IMR-90 (cell line): ENCODE measurements around the gene ERMAP. TPM values are rescaled to one million over a fixed set of nuclear protein-coding genes. Genes with fewer than 3 reads are reported as not detected.
A peak's percentile ranks its signal among the peaks of the same experiment; 100 is the strongest.

ENCODE experiments used
- ATAC-seq: fragments of 200-7000 bp; cut with Tn5 transposase; 2 replicates; pipeline ENCODE4 v1.9.1; 2020; ENCODE audit warnings: low read depth, mild to moderate bottlenecking, moderate library complexity
- BruUV-seq: library from RNA; stranded (reverse); fragments of 400-500 nt; replicated peaks from 2 replicates; lab custom pipeline; 2021; lab: Mats Ljungman, UMichigan
- CTCF ChIA-PET: fragments of 300-600 bp; formaldehyde crosslinking; extraction: SDS; loops from one replicate; lab custom pipeline; 2021; ENCODE audit warnings: antibody characterized with exemption; lab: Yijun Ruan, JAX
- POLR2A ChIA-PET: fragments of 300-600 bp; sonication (Branson Sonifier 250); formaldehyde crosslinking; loops from one replicate; lab custom pipeline; 2022; ENCODE audit warnings: antibody characterized with exemption; ENCODE audit not compliant: unreplicated experiment; lab: Charles Lee
- DNase-seq: peaks from one replicate; pipeline ENCODE4 v3.0.0; 2013
- H2AFZ ChIP-seq: replicated peaks from 2 replicates; pipeline ENCODE3; 2013; ENCODE audit warnings: low read length, mild to moderate bottlenecking; ENCODE audit not compliant: poor library complexity
- H2AK5ac ChIP-seq: 2 replicates; pipeline ENCODE4 v1.6.1; 2013; ENCODE audit warnings: low read depth, low read length, inconsistent platforms
- H2AK9ac ChIP-seq: replicated peaks from 2 replicates; pipeline ENCODE3; 2013; ENCODE audit warnings: mild to moderate bottlenecking, low read depth, low read length, moderate library complexity; ENCODE audit not compliant: poor library complexity
- H2BK120ac ChIP-seq: 2 replicates; pipeline ENCODE4 v1.6.1; 2013; ENCODE audit warnings: low read depth, low read length, inconsistent platforms
- H2BK15ac ChIP-seq: 3 replicates; pipeline ENCODE4 v1.6.1; 2013; ENCODE audit warnings: low read depth, low read length, inconsistent platforms
- H2BK20ac ChIP-seq: 2 replicates; pipeline ENCODE4 v1.6.1; 2013; ENCODE audit warnings: low read depth, mild to moderate bottlenecking, inconsistent platforms, low read length, moderate library complexity
- H2BK5ac ChIP-seq: 2 replicates; pipeline ENCODE4 v1.6.1; 2013; ENCODE audit warnings: mild to moderate bottlenecking, low read depth, low read length, inconsistent platforms; ENCODE audit not compliant: poor library complexity, severe bottlenecking
- H3K14ac ChIP-seq: replicated peaks from 2 replicates; pipeline ENCODE4 v1.6.1; 2013; ENCODE audit warnings: low read depth, low read length, inconsistent platforms
- H3K18ac ChIP-seq: 2 replicates; pipeline ENCODE4 v1.6.1; 2013; ENCODE audit warnings: low read depth, low read length, control low read depth
- H3K23ac ChIP-seq: 2 replicates; pipeline ENCODE4 v1.6.1; 2013; ENCODE audit warnings: low read depth, low read length, inconsistent platforms
- H3K27ac ChIP-seq: 2 replicates; pipeline ENCODE4 v1.5.1; 2013; ENCODE audit warnings: mild to moderate bottlenecking, control low read depth, low read length; ENCODE audit not compliant: insufficient read depth
- H3K27me3 ChIP-seq: 2 replicates; pipeline ENCODE4 v1.6.1; 2013; ENCODE audit warnings: low read length; ENCODE audit not compliant: control insufficient read depth, insufficient read depth
- H3K36me3 ChIP-seq: 2 replicates; pipeline ENCODE4 v1.6.1; 2013; ENCODE audit warnings: low read length, mixed read lengths; ENCODE audit not compliant: control insufficient read depth, insufficient read depth
- H3K4ac ChIP-seq: 2 replicates; pipeline ENCODE4 v1.6.1; 2013; ENCODE audit warnings: low read depth, low read length, inconsistent platforms
- H3K4me1 ChIP-seq: 2 replicates; pipeline ENCODE4 v1.6.1; 2013; ENCODE audit warnings: low read length, mixed read lengths; ENCODE audit not compliant: control insufficient read depth, insufficient read depth
- H3K4me2 ChIP-seq: 2 replicates; pipeline ENCODE4 v1.6.1; 2013; ENCODE audit warnings: low read depth, mild to moderate bottlenecking, control low read depth, low read length, moderate library complexity
- H3K4me3 ChIP-seq: 2 replicates; pipeline ENCODE4 v1.5.1; 2013; ENCODE audit warnings: low read depth, mild to moderate bottlenecking, control low read depth, low read length, moderate library complexity; ENCODE audit not compliant: insufficient read depth
- H3K56ac ChIP-seq: 2 replicates; pipeline ENCODE4 v1.6.1; 2013; ENCODE audit warnings: low read length, inconsistent platforms; ENCODE audit not compliant: insufficient read depth; ENCODE audit errors: extremely low read depth
- H3K79me1 ChIP-seq, 2 experiments: 2 replicates each; pipeline ENCODE4 v1.6.1; 2013; ENCODE audit warnings: low read length in 2 of 2, inconsistent platforms in 1 of 2, low read depth in 1 of 2
- H3K9ac ChIP-seq: 2 replicates; pipeline ENCODE4 v1.6.1; 2013; ENCODE audit warnings: low read depth, low read length, control low read depth
- H3K9me1 ChIP-seq: 2 replicates; pipeline ENCODE4 v1.6.1; 2013; ENCODE audit warnings: low read length, inconsistent platforms; ENCODE audit not compliant: insufficient read depth
- H3K9me3 ChIP-seq: 2 replicates; pipeline ENCODE4 v1.6.1; 2013; ENCODE audit warnings: low read length; ENCODE audit not compliant: control insufficient read depth, insufficient read depth
- H4K20me1 ChIP-seq: 2 replicates; pipeline ENCODE4 v1.6.1; 2013; ENCODE audit warnings: low read length, inconsistent platforms; ENCODE audit not compliant: insufficient read depth
- H4K5ac ChIP-seq: 2 replicates; pipeline ENCODE4 v1.6.1; 2013; ENCODE audit warnings: mild to moderate bottlenecking, low read depth, low read length, control low read depth
- H4K8ac ChIP-seq, 2 experiments: 2 replicates each; pipeline ENCODE4 v1.6.1; 2013; ENCODE audit warnings: low read depth in 2 of 2, low read length in 2 of 2, control low read depth in 1 of 2, inconsistent platforms in 1 of 2
- H4K91ac ChIP-seq: 2 replicates; pipeline ENCODE4 v1.6.1; 2013; ENCODE audit warnings: low read depth, low read length, inconsistent platforms; ENCODE audit not compliant: insufficient read depth
- CEBPB ChIP-seq: IDR thresholded peaks from 2 replicates; pipeline ENCODE4 v1.6.1; 2012; ENCODE audit warnings: low read depth, low read length, improper control_type of control experiment
- FOS ChIP-seq: fragments of 150-350 bp; IDR thresholded peaks from 2 replicates; pipeline ENCODE4 v1.6.1; 2016; ENCODE audit warnings: low read depth, low read length
- WGBS, 2 experiments: methylation state at CpG; one replicate each; pipeline versions ENCODE4 v1.1.5 to v1.1.7; 2013; ENCODE audit warnings: missing lambda C conversion rate in 2 of 2; ENCODE audit not compliant: insufficient read length in 1 of 2; ENCODE audit errors: extremely low coverage in 2 of 2; 5-methylcytosine and 5-hydroxymethylcytosine counted together
- dilution Hi-C: fragments of 300-500 bp; cut with HindIII; formaldehyde crosslinking; loops from one replicate; pipeline ENCODE4 v1.14.3; 2018; ENCODE audit warnings: low sequenced_read_pairs; ENCODE audit not compliant: unreplicated experiment
- in situ Hi-C: fragments of 300-500 bp; cut with MboI; formaldehyde crosslinking; loops from 3 replicates; pipeline ENCODE4 v1.14.3; 2019; ENCODE audit warnings: low sequenced_read_pairs, inconsistent platforms, mixed read lengths
- intact Hi-C: fragments of 100-400 bp; cut with micrococcal nuclease; formaldehyde crosslinking; loops from 2 replicates; pipeline ENCODE4 v1.10.0; 2022
- polyA plus RNA-seq, 3 experiments: library from polyadenylated mRNA; depleted of rRNA; stranded (reverse); fragments of >200 nt; gene quantifications; 2 replicates each; pipeline ENCODE4 v1.2.3, GENCODE V29; 2012; ENCODE audit warnings: low replicate concordance in 1 of 3
- total RNA-seq: library from RNA; depleted of rRNA; stranded (reverse); fragments of >200 nt; gene quantifications from 2 replicates; pipeline ENCODE4 v1.2.3, GENCODE V29; 2012

Gene ERMAP
- total and polyA plus RNA-seq, 2 of the 4 experiments (the other 2 are of a cell fraction) = 5.0 to 7.2 TPM

DNA sequence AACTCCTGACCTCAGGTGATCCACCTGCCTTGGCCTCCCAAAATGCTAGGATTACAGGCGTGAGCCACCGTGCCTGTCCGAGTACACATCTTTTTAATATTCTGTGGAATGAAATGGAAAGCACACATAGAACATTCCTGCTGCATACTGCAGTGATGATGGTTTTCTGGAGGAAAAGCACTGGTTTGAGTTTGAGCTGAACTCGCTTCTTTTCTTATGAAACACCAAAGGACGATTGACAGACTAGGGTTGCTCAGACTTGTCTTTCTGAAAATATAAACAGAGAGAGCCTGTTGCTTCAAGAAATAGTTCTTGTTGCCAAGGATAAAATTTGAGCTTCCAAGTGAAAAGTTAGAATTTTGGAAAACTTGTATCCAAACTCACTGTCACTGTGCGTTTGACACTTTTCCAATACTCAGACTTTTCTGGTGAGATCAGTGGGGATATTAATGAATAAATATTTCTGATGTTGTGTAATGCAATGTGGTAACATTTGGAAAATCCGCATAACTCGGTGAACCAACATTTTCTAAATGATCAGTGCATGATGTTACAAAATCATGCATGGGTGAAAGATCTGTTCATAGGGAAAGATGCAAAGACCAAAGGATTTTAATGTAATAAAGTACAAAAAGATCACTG lies 15.0 kb upstream of the ERMAP start:
- no peak overlapping the region for H2AFZ ChIP-seq
- H3K36me3 ChIP-seq = no peaks in the 10 kb centered on the region
- H2AK9ac ChIP-seq = no peak overlapping the region
- BruUV-seq = no TSS peak
- in situ Hi-C loops = no loop called here
- no peak overlapping the region for H2BK15ac ChIP-seq
- H2BK20ac ChIP-seq = no peak overlapping the region
- H2AK5ac ChIP-seq = no peak overlapping the region
- no peak overlapping the region for H3K18ac ChIP-seq
- no peak overlapping the region for H2BK5ac ChIP-seq
- no peaks in the 10 kb centered on the region for H3K9me3 ChIP-seq
- POLR2A ChIA-PET = no interaction called here
- H3K79me1 ChIP-seq = no peaks in the 10 kb centered on the region
- no peak overlapping the region for H2BK120ac ChIP-seq
- H4K20me1 ChIP-seq = no peaks in the 10 kb centered on the region
- H3K4me2 ChIP-seq = no peak overlapping the region
- dilution Hi-C loops = no loop called here
- intact Hi-C loops = no loop called here
- no peak overlapping the region for H3K23ac ChIP-seq
- H3K27me3 ChIP-seq = peaks cover 5% of the 10 kb centered on the region
- no peak overlapping the region for H3K14ac ChIP-seq
- H3K4me3 ChIP-seq = no peak overlapping the region
- CTCF ChIA-PET = interaction anchor here (1.3 kb wide), 1 partner anchor 11 kb away, joined by 4 read pairs; no protein-coding TSS in a partner anchor
- no CpG with 5 or more reads among the region's 8 CpGs for WGBS, 2 experiments
- DNase-seq = peak; percentile 17
- no peak overlapping the region for H4K91ac ChIP-seq
- H3K27ac ChIP-seq = no peak overlapping the region
- no peaks in the 10 kb centered on the region for H3K9me1 ChIP-seq
- H3K56ac ChIP-seq = no peak overlapping the region
- no peak overlapping the region for H3K4ac ChIP-seq
- TF ChIP-seq FOS = no peak
- TF ChIP-seq CEBPB = 0 out of 2 replicates have a peak, but pooled peaks have one; percentile 35
- H4K5ac ChIP-seq = no peak overlapping the region
- peaks cover 7% of the 10 kb centered on the region for H3K4me1 ChIP-seq
- peak; percentile 11 for ATAC-seq
- H4K8ac ChIP-seq = no peak overlapping the region
- no peak overlapping the region for H3K9ac ChIP-seq
